K562 (cell line): ENCODE results near the gene VPS35. TPM values are rescaled to one million over a fixed set of nuclear protein-coding genes. Genes with fewer than 3 reads are reported as not detected.

Experiments
- ATAC-seq: fragments of 200-7000 bp; cut with Tn5 transposase; 3 replicates; pipeline ENCODE4 v1.9.1; 2020; ENCODE audit warnings: moderate library complexity
- BruUV-seq: library from RNA; stranded (reverse); fragments of 400-500 nt; replicated peaks from 2 replicates; lab custom pipeline; 2021; lab: Mats Ljungman, UMichigan
- CTCF ChIA-PET: fragments of 300-600 bp; formaldehyde crosslinking; extraction: SDS; loops from one replicate; lab custom pipeline; 2021; ENCODE audit warnings: low intra/inter-chr PET ratio; lab: Yijun Ruan, JAX
- POLR2A ChIA-PET: fragments of 300-600, 350-650 bp; sonication (Branson Sonifier 250); formaldehyde crosslinking; extraction: SDS; loops from one replicate; lab custom pipeline; 2021; ENCODE audit warnings: antibody characterized with exemption, inconsistent platforms; lab: Yijun Ruan, JAX
- DNase-seq, 4 experiments: peaks; one replicate each; pipeline versions ENCODE4 v3.0.0 to v3.0.0-alpha.2; 2011 to 2018; ENCODE audit warnings: low spot score in 3 of 4, mixed read lengths in 3 of 4; ENCODE audit errors: extremely low read depth in 1 of 4
- FAIRE-seq: peaks from 2 replicates; lab custom pipeline; 2011; peaks lifted over from hg19 to GRCh38; lab: Jason Lieb, UNC
- H2AFZ ChIP-seq: 2 replicates; pipeline ENCODE4 v1.6.0; 2011; ENCODE audit warnings: low read depth, low read length, control low read depth, inconsistent platforms
- H3K27ac ChIP-seq: fragments of 200-600 bp; 3 replicates; pipeline ENCODE4 v1.8.0; 2011; ENCODE audit warnings: low read depth, mild to moderate bottlenecking, control low read depth, inconsistent platforms, low read length, moderate library complexity, mixed read lengths; ENCODE audit errors: extremely low read depth
- H3K27me3 ChIP-seq, 2 experiments: fragments of 300-600 bp in 1 of 2; 2 replicates in 1 of 2; 3 replicates in 1 of 2; pipeline versions ENCODE4 v1.6.0 to v1.8.0; 2011; ENCODE audit warnings: inconsistent platforms in 2 of 2, low read length in 2 of 2, mild to moderate bottlenecking in 1 of 2, mixed read lengths in 1 of 2, moderate library complexity in 1 of 2; ENCODE audit not compliant: control insufficient read depth in 2 of 2, insufficient read depth in 2 of 2
- H3K36me3 ChIP-seq: fragments of 300-600 bp; 3 replicates; pipeline ENCODE4 v1.8.0; 2011; ENCODE audit warnings: mild to moderate bottlenecking, low read length, inconsistent platforms; ENCODE audit not compliant: control insufficient read depth, insufficient read depth
- H3K4me1 ChIP-seq, 2 experiments: fragments of 200-600 bp in 1 of 2; replicated peaks in 1 of 2; 2 replicates in 1 of 2; 3 replicates in 1 of 2; pipeline versions ENCODE4 v1.5.1 to v1.8.0; 2011; ENCODE audit warnings: inconsistent platforms in 2 of 2, low read length in 2 of 2, mild to moderate bottlenecking in 1 of 2, mixed read lengths in 1 of 2, moderate library complexity in 1 of 2; ENCODE audit not compliant: control insufficient read depth in 2 of 2, insufficient read depth in 2 of 2
- H3K4me2 ChIP-seq: 2 replicates; pipeline ENCODE4 v1.6.1; 2011; ENCODE audit warnings: low read length, control low read depth, inconsistent platforms, mixed read lengths; ENCODE audit not compliant: insufficient read depth
- H3K4me3 ChIP-seq: fragments of 200-600 bp; sonication (generic), shearing (Covaris generic); 2 replicates; pipeline ENCODE4 v1.5.1; 2016; ENCODE audit warnings: control low read depth, inconsistent platforms
- H3K79me2 ChIP-seq: fragments of 200-600 bp; 3 replicates; pipeline ENCODE4 v1.8.0; 2011; ENCODE audit warnings: low read length, inconsistent platforms; ENCODE audit not compliant: control insufficient read depth, insufficient read depth
- H3K9ac ChIP-seq, 2 experiments: 2 replicates each; pipeline versions ENCODE4 v1.6.0 to v1.6.1; 2011; ENCODE audit warnings: low read depth in 2 of 2, low read length in 2 of 2, control low read depth in 1 of 2, inconsistent platforms in 1 of 2, mild to moderate bottlenecking in 1 of 2, mixed read lengths in 1 of 2; ENCODE audit not compliant: insufficient read depth in 1 of 2
- H3K9me1 ChIP-seq: one replicate; pipeline ENCODE4 v1.6.0; 2011; ENCODE audit warnings: inconsistent platforms, mild to moderate bottlenecking, low read length, moderate library complexity; ENCODE audit not compliant: control insufficient read depth, insufficient read depth
- H3K9me3 ChIP-seq: replicated peaks from 2 replicates; pipeline ENCODE4 v1.5.1; 2011; ENCODE audit warnings: low read depth, low read length, inconsistent platforms; ENCODE audit not compliant: control insufficient read depth, insufficient read depth
- H4K20me1 ChIP-seq: replicated peaks from 2 replicates; pipeline ENCODE4 v1.6.1; 2011; ENCODE audit warnings: low read length, inconsistent platforms, mixed read lengths; ENCODE audit not compliant: control insufficient read depth, insufficient read depth
- CBX1 ChIP-seq: sonication (generic); IDR thresholded peaks from 2 replicates; pipeline ENCODE4 v1.6.1; 2016; ENCODE audit warnings: antibody characterized with exemption, low read depth, mild to moderate bottlenecking
- FIP1L1 ChIP-seq: fragments of 200-400 bp; formaldehyde crosslinking; IDR thresholded peaks from 2 replicates; pipeline ENCODE4 v1.6.1; 2018; ENCODE audit warnings: mild to moderate bottlenecking, low read depth, low read length; ENCODE audit not compliant: poor library complexity, severe bottlenecking
- FOXJ3 ChIP-seq: sonication (generic); formaldehyde crosslinking; IDR thresholded peaks from 2 replicates; pipeline ENCODE4 v1.4.0; 2020; ENCODE audit warnings: mild to moderate bottlenecking, missing genetic modification reagents
- HNRNPLL ChIP-seq: fragments of 200-400 bp; formaldehyde crosslinking; IDR thresholded peaks from 2 replicates; pipeline ENCODE4 v1.6.1; 2017; ENCODE audit warnings: low read length, low read depth, mild to moderate bottlenecking; ENCODE audit not compliant: poor library complexity, severe bottlenecking
- MYC ChIP-seq, 2 experiments: fragments of 250-450 bp in 1 of 2; sonication (Bioruptor Pico) in 1 of 2; IDR thresholded peaks; 2 replicates each; pipeline versions ENCODE4 v1.5.1 to v1.6.1; 2012 to 2021; ENCODE audit warnings: low read depth in 2 of 2, borderline replicate concordance in 1 of 2, improper control_type of control experiment in 1 of 2, low read length in 1 of 2, mild to moderate bottlenecking in 1 of 2, moderate library complexity in 1 of 2
- POLR2AphosphoS2 ChIP-seq: IDR thresholded peaks from 2 replicates; pipeline ENCODE4 v1.6.1; 2012; ENCODE audit warnings: low read length, improper control_type of control experiment
- RBM25 ChIP-seq: fragments of 200-400 bp; formaldehyde crosslinking; IDR thresholded peaks from 2 replicates; pipeline ENCODE4 v1.6.1; 2018; ENCODE audit warnings: low read length, low read depth, moderate library complexity; ENCODE audit not compliant: severe bottlenecking
- SAP30 ChIP-seq: fragments of 200-600 bp; sonication (generic); IDR thresholded peaks from 2 replicates; pipeline ENCODE4 v1.6.1; 2012; ENCODE audit warnings: borderline replicate concordance, low read depth, mild to moderate bottlenecking, moderate library complexity, low read length, control low read depth, inconsistent platforms; ENCODE audit not compliant: insufficient read depth, poor library complexity, severe bottlenecking
- SIN3A ChIP-seq, 2 experiments: fragments of 150-350 bp in 1 of 2; IDR thresholded peaks; 2 replicates each; pipeline ENCODE4 v1.6.1; 2011 to 2016; ENCODE audit warnings: borderline replicate concordance in 2 of 2, low read depth in 2 of 2, low read length in 2 of 2, mild to moderate bottlenecking in 2 of 2, moderate library complexity in 2 of 2; ENCODE audit not compliant: control insufficient read depth in 1 of 2
- TOE1 ChIP-seq, 2 experiments: fragments of 450-650 bp in 1 of 2; sonication (generic) in 1 of 2; formaldehyde crosslinking in 1 of 2; IDR thresholded peaks; 2 replicates each; pipeline versions ENCODE4 v1.7.1 to v1.8.0; 2016 to 2022; ENCODE audit warnings: borderline replicate concordance in 2 of 2, mild to moderate bottlenecking in 2 of 2, antibody characterized with exemption in 1 of 2, inconsistent platforms in 1 of 2, low read depth in 1 of 2, missing genetic modification reagents in 1 of 2, moderate library complexity in 1 of 2
- ZFX ChIP-seq: sonication (generic); formaldehyde crosslinking; IDR thresholded peaks from 2 replicates; pipeline ENCODE4 v1.8.0; 2022; ENCODE audit warnings: mild to moderate bottlenecking, missing genetic modification reagents, moderate library complexity
- WGBS: fragments of 100-300 bp; shearing (Covaris generic); methylation state at CpG from one replicate; pipeline ENCODE4 v1.1.6; 2016; ENCODE audit warnings: low coverage, mixed read lengths; ENCODE audit not compliant: insufficient coverage; ENCODE audit errors: missing lambda C conversion rate; 5-methylcytosine and 5-hydroxymethylcytosine counted together
- in situ Hi-C: fragments of 300-500 bp; cut with MboI; formaldehyde crosslinking; loops from 4 replicates; pipeline ENCODE4 v1.15.0; 2018; ENCODE audit warnings: inconsistent platforms, mixed read lengths
- intact Hi-C: fragments of 100-400 bp; cut with micrococcal nuclease; formaldehyde crosslinking; loops from 2 replicates; pipeline ENCODE4 v1.14.2; 2022
- polyA plus RNA-seq, 8 experiments: library from polyadenylated mRNA; depleted of rRNA in 4 of 8; stranded (reverse) in 5 of 8; unstranded in 3 of 8; fragments of >200 nt; fragmentation: Nextera tagmentation in 2 of 8; fragmentation: Illumina TruSeq in 1 of 8; extraction: Ambion mirVana in 2 of 8; extraction: Trizol in 1 of 8; gene quantifications; 2 replicates each; pipeline versions ENCODE4 v1.2.1 to v1.2.3, GENCODE V29; 2011 to 2014; ENCODE audit warnings: inconsistent platforms in 1 of 8, missing spikeins in 1 of 8
- total RNA-seq, 7 experiments: library from RNA; depleted of rRNA in 6 of 7; stranded (reverse); fragments of >200 nt in 6 of 7; fragmentation: Illumina TruSeq in 2 of 7; extraction: Trizol in 2 of 7; gene quantifications; 2 replicates each; pipeline versions ENCODE4 v1.2.1 to v1.2.3, GENCODE V29; 2011 to 2021; ENCODE audit warnings: low replicate concordance in 1 of 7
- TF ChIP-seq, protein P1 (sequence below): fragments of 250-450 bp; sonication (Bioruptor Pico); IDR thresholded peaks from 2 replicates; pipeline ENCODE4 v1.9.0; 2021; ENCODE audit warnings: mild to moderate bottlenecking, inconsistent platforms
- TF ChIP-seq, protein P2 (sequence below), 2 experiments: fragments of 450-650 bp; conservative IDR thresholded peaks; 2 replicates each; pipeline ENCODE4 v1.6.1; 2017; ENCODE audit warnings: mild to moderate bottlenecking in 2 of 2, moderate library complexity in 2 of 2

The VPS35 gene
- total and polyA plus RNA-seq, 9 of the 15 experiments (the other 6 are each of a cell fraction or from before 2014, with no cell fraction given) = 32.7 to 131 (median 66.2) TPM

DNA sequence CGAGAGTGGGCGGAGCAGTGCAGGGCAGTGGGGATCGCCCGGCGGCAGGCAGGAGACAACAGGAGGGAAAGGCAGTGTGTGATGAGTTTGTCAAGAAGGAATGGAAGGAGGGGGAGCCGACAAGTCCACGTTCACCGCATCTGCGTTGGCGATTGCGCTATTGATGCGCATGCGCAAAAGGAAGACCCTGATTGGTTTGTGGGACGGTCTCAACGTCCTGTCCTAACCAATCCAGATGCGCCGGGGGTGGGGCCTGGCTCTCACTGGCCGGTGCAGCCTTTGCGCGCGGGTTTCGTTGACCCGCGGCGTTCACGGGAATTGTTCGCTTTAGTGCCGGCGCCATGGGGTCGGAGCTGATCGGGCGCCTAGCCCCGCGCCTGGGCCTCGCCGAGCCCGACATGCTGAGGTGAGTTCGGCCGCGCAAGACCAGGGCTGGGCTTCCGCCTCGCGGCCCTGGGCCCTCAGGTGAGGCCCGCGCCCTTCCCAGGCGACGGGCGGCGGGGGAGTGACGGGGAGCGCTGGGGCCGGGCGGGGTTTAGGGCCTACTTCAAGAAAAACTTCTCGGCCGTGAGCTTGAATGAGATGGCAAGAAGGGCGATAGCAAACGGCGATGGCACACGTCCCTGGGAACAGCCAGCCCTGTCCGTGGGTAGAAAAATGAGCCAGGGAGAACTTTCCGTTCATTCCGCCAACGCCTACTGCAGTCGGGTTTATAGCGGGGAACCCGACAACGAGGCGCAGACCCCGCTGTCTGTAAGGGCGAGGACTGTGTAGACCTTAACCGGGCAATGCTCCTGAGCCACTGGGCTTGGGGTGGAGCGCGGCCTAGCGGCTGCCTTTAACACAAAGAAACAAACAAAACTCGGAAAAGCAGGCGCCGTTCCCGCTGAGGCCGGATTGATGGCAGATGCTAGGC lies 645 bp upstream of the VPS35 start, which contains the start of gene ORC6:
Gene ORC6 (plus strand): TSS at position 295 of the 916 bp plus-strand sequence. CDS start 47 bp downstream, at position 342.
- BruUV-seq = no TSS peak
- peak within 1 kb of the TSS; percentile 85 to 97 for H3K9ac ChIP-seq
- H3K79me2 ChIP-seq = peaks cover 80% of the 10 kb centered on the region
- H3K9me1 ChIP-seq = no peaks in the 10 kb centered on the region
- peak within 1 kb of the TSS; percentile 98 for H2AFZ ChIP-seq
- intact Hi-C loops (loop anchor here (1.0 to 5.0 kb wide), 2 partner anchors 59 to 143 kb away; partner anchors contain the start of genes C16orf87 and MYLK3), in situ Hi-C loops (loop anchor here (5.0 to 10.0 kb wide), 2 partner anchors 63 to 135 kb away; no protein-coding TSS in a partner anchor)
- H3K27me3 ChIP-seq = no peaks in the 10 kb centered on the region
- ATAC-seq (peak; percentile 81), DNase-seq (peak; percentile 89 to 95 (median 92)), FAIRE-seq (peak; percentile 15)
- peak within 1 kb of the TSS; percentile 98 for H3K4me2 ChIP-seq
- H3K4me3 ChIP-seq = peak within 1 kb of the TSS; percentile 76
- POLR2A ChIA-PET = interaction anchor here (0.8 to 1.9 kb wide), 5 partner anchors 8 to 100 kb away, joined by 3 to 9 read pairs (median 3); no protein-coding TSS in a partner anchor
- peaks cover 31% of the 10 kb centered on the region for H4K20me1 ChIP-seq
- WGBS = under 1% methylated on average over 29 of the region's 79 CpGs
- peaks cover 30% of the 10 kb centered on the region for H3K36me3 ChIP-seq
- peak within 1 kb of the TSS; percentile 98 for H3K27ac ChIP-seq
- H3K9me3 ChIP-seq = no peaks in the 10 kb centered on the region
- peaks cover 6 to 19% of the 10 kb centered on the region in 2 experiments; a peak in 4 of 5 replicates for H3K4me1 ChIP-seq
- CTCF ChIA-PET = no interaction called here
- peak; percentile 15 to 69; a peak in 1 of 4 replicates for TF ChIP-seq SIN3A (IDR thresholded peaks at IDR 0.05; ENCODE audit: borderline replicate concordance in 2 of 2, control insufficient read depth in 1 of 2, low read depth in 2 of 2, low read length in 2 of 2)
- peak; percentile 82 for TF ChIP-seq RBM25
- TF ChIP-seq, protein P1, sequence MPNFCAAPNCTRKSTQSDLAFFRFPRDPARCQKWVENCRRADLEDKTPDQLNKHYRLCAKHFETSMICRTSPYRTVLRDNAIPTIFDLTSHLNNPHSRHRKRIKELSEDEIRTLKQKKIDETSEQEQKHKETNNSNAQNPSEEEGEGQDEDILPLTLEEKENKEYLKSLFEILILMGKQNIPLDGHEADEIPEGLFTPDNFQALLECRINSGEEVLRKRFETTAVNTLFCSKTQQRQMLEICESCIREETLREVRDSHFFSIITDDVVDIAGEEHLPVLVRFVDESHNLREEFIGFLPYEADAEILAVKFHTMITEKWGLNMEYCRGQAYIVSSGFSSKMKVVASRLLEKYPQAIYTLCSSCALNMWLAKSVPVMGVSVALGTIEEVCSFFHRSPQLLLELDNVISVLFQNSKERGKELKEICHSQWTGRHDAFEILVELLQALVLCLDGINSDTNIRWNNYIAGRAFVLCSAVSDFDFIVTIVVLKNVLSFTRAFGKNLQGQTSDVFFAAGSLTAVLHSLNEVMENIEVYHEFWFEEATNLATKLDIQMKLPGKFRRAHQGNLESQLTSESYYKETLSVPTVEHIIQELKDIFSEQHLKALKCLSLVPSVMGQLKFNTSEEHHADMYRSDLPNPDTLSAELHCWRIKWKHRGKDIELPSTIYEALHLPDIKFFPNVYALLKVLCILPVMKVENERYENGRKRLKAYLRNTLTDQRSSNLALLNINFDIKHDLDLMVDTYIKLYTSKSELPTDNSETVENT (CRISPR knock-in tag) = 0 out of 2 replicates have a peak, but pooled peaks have one; percentile 10
- no peak for TF ChIP-seq POLR2AphosphoS2
- peak; percentile 5; the same call in 1 of the 2 replicates for TF ChIP-seq MYC (IDR thresholded peaks at IDR 0.05; ENCODE audit: low read depth, low read length)
- TF ChIP-seq MYC (CRISPR knock-in tag; IDR thresholded peaks at IDR 0.05; ENCODE audit: borderline replicate concordance, low read depth) = no peak
- TF ChIP-seq, protein P2, sequence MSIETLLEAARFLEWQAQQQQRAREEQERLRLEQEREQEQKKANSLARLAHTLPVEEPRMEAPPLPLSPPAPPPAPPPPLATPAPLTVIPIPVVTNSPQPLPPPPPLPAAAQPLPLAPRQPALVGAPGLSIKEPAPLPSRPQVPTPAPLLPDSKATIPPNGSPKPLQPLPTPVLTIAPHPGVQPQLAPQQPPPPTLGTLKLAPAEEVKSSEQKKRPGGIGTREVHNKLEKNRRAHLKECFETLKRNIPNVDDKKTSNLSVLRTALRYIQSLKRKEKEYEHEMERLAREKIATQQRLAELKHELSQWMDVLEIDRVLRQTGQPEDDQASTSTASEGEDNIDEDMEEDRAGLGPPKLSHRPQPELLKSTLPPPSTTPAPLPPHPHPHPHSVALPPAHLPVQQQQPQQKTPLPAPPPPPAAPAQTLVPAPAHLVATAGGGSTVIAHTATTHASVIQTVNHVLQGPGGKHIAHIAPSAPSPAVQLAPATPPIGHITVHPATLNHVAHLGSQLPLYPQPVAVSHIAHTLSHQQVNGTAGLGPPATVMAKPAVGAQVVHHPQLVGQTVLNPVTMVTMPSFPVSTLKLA (conservative IDR thresholded peaks at IDR 0.05) = peak in 1 of 2 experiments; percentile 8; a peak in 2 of 4 replicates
- TF ChIP-seq SAP30 = peak; percentile 92
- TF ChIP-seq CBX1 = 0 out of 2 replicates have a peak, but pooled peaks have one; percentile 22
- 0 out of 2 replicates have a peak, but pooled peaks have one; percentile 36 for TF ChIP-seq TOE1 (IDR thresholded peaks at IDR 0.05; ENCODE audit: borderline replicate concordance)
- TF ChIP-seq TOE1 (CRISPR knock-in tag; IDR thresholded peaks at IDR 0.05; ENCODE audit: borderline replicate concordance, low read depth) = no peak
- TF ChIP-seq FIP1L1 = peak; percentile 36
- TF ChIP-seq HNRNPLL = peak; percentile 59
- peak; percentile 82 for TF ChIP-seq ZFX
- no peak for TF ChIP-seq FOXJ3
